GM19463 (cell line): ENCODE results near the gene PARP11.

Experiments
- ATAC-seq: cut with Tn5 transposase; IDR thresholded peaks from one replicate; pipeline ENCODE4 v1.9.1; 2021; ENCODE audit warnings: mild to moderate bottlenecking, moderate library complexity; ENCODE audit not compliant: unreplicated experiment

PARP11 gene, protein sequence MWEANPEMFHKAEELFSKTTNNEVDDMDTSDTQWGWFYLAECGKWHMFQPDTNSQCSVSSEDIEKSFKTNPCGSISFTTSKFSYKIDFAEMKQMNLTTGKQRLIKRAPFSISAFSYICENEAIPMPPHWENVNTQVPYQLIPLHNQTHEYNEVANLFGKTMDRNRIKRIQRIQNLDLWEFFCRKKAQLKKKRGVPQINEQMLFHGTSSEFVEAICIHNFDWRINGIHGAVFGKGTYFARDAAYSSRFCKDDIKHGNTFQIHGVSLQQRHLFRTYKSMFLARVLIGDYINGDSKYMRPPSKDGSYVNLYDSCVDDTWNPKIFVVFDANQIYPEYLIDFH

GRCh38 chr12:3872800-3873636 lies at the start of gene PARP11:
PARP11 (minus strand) TSS chr12:3873399; CDS start chr12:3873229, 170 bp downstream.
- ATAC-seq, result peak; percentile 96

DNA sequence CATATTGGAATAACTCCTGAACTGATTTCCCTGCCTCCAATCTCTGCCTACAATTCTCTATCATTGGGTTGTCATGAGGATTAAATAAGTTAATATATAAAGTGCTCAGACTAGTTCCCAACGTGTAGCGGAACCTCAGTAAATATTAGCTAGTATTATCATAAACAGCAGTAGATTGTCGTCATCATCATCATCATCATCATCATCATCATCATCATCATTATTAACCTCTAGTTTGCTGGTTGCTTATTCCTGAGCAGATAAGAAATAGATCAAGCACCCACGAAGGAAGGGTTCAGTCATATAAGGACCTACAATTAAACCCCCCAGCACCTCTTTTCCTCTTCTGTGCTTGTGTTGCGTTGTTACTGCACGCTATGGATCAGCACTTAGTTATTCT lies 48.8 kb upstream of the PARP11 start:
- ATAC-seq, result no peak

DNA sequence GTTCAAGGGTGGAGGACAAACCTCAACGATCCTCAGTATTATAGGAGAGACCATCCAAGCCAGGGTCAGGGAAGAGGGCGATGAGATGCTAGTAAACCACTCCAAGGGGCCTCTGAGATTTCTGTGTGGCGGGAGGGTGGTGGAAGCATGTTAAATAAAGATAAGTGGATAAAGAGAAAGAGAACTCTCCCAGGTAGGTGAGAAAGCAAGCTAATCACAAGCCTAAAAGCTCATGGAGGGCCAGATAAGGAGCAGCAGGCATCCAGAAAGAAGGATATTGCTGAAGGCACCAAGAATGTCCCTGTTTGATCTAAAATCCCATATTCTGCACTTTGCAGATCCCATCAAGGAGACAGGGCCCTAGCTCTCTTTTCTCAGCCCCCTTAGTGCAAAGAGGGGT lies 48.3 kb upstream of the PARP11 start:
- ATAC-seq, result no peak

GRCh38 chr12:3921151-3921471 lies 47.9 kb upstream of the PARP11 start:
- ATAC-seq, result no peak

DNA sequence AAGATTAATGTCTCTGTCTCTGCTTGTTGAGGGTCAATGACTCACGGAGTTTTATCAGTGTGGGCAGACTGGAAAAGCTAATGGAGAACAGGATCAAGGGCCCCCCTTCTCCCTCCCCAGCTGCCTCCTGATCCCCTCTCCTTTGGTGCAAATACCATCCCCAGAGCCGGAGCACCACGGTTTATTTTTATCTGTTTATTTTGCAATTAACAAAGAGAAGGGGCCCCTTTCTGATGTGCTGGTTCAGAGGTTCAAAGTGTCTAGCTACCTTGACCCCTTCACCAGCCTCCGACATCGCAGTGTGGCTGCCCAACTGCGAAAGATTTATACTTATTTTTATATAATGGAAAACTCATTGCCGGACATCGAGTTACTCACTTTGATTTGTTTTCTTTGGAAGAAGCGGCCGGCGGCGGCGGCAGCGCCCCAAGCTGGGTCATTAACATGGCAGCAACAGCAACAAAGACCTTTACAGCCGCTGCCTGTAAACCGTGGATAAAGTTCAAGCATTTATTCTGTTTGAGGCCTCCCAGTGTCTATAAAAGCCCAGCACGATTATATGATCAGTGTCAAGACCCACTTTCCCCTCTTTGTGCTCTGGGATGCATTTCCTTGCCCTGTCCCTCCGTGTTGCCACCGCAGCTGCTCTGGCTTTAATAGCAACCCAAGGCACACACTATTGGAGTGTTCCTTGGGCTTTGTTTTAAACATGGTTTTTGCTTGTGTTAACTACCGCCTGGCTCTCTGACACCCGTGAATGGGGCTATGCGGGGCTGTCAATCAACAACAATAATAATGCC lies 47.4 kb upstream of the PARP11 start:
- no peak for ATAC-seq

DNA sequence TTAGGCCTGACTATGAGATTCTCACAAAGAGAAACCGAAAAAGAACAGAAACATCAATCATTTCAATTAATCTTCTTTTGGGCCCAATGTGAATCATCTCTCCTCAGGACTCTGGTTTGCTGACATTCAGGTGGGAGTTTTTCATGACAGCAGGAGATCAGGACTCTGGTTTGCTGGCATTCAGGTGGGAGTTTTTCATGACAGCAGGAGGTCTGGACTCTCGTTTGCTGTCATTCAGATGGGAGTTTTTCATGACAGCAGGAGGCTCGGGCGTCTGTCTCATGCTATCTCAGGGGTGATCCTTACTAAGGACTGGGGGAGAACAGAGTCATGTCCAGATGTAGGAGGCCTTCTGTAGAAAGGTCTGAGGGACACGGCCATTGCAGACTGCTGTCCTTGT lies 40.1 kb upstream of the PARP11 start:
- ATAC-seq, result no peak

DNA sequence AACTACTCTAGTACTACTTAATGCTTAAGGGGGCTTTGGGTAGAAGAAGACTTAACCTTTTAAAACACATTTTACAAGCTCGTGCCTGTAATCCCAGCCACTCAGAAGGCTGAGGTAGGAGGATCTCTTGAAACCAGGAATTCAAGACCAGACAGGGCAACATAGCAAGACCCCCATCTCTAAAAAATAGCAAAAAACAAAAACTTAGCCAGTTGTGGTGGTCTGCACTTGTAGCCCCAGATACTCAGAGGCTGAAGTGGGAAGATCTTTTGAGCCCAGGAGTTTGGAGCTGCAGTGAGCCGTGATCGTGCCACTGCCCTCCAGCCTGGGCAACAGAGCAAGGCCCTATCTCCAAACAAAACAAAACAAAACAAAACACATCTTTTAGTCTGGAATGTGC lies 39.7 kb upstream of the PARP11 start:
- ATAC-seq, result no peak

DNA sequence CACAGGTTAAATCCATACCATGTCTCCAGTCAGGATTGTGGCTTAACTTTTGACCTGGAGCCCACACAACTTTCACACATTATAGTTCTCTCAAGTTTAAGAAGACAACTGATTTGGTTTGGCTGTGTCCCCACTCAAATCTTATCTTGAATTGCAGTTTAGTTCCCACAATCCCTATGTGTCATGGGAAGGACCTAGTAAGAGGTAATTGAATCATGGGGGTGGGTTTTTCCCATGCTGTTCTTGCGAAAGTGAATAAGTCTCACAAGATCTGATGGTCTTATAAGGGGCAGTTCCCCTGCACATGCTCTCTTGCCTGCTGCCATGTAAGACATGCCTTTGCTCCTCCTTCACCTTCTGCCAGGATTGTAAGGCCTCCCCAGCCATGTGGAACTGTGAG lies 38.2 kb upstream of the PARP11 start:
- ATAC-seq, result no peak

DNA sequence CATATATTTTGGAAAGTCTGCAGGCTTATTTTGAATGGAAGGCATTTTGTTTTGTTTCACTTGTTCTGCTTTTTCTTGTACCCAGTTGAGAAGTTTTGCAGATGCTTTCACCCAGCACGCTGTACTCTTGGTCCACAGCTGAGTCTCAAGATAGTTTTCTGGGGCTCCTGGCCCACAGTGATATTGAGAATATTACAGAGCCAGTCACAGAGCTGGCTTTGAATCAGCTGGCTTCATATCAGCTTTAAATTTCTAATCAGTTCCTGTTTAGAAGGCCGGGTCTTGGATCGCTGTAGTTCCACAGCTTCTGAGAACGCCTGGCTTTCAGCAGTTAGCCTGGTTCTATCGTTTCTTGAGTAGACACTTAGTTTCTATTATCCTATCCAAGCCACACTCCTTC lies 32.5 kb upstream of the PARP11 start:
- ATAC-seq, result no peak

DNA sequence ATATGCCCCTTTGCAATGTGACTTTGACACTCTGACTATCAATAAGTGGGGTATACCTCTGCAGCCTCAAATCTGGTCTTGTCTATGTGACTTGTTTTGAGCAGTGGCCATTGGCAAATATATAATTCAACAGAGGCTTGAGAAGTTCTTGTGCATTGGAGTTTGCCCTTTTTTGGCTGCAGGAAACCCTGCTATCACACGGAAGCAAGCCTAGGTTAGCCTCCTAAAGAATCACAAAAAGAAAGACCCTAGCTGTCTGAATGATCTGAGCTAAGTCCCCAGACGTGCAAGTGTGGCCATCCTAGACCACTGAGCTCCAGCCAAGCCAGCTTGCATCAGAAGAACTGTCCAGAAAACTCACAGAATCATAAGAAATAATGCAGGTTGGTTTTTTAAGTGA lies 31.8 kb upstream of the PARP11 start:
- no peak for ATAC-seq

GRCh38 chr12:3902921-3903320 lies 29.7 kb upstream of the PARP11 start:
- ATAC-seq, result no peak

DNA sequence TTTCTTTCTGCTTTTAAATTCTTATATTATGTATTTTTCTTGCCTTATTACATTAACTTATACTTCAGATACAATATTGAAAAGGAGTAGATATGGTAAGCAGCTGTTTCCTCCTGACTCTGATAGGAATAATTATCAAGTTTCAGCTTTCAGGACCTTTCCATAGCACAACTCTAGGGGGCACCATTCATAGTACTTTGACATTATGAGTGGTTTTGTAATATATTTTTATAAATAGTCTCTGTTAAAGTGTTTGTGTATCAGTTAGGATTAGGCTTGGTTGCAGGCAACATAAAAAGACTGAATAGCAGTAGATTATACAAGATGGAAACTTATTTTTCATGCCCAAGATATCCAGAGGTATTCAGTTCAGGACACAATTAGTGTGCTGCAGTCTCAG lies 27.9 kb upstream of the PARP11 start:
- no peak for ATAC-seq

DNA sequence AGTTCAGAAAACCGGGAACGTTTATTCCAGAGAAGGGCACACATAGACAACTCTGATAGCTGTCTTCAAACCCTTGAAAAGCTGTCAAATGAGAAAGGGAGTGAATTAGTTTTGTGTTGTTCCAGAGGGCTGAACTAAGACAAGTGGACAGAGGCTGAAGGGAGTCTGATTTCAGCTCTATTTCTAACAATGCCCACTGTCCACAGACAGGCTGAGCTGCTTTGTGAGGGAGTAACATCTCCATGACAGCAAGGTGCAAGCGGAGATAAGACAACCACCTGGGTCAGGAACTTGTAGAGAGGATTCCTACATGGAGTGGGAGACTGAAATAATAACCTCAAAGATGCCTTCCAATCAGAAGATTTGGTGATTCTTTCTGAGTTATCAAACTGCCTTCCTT lies 25.6 kb upstream of the PARP11 start:
- no peak for ATAC-seq

GRCh38 chr12:3897371-3897971 lies 24.3 kb upstream of the PARP11 start:
- ATAC-seq, result no peak

- no peak for ATAC-seq
Observed at GRCh38 chr12:3896801-3897351, 23.7 kb upstream of the PARP11 start.

DNA sequence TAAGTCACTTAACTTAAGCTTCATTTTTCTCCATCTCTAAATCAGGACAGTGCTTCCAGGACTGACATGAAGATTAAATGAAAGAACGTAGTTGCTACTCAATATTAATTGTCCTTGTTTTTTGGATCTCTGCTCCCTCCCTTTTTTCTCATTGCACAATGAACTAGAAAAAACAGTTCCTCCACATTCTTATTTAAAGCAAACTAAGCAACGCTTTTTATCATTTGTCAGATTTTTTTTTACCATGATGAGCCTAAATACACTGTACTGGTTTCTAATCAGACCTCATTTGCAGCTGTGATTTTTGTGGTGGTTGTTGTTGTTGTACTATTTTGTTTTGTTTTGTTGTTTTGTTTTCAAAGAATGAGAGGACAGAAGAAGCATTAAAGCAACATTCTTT lies 23.2 kb upstream of the PARP11 start:
- no peak for ATAC-seq

DNA sequence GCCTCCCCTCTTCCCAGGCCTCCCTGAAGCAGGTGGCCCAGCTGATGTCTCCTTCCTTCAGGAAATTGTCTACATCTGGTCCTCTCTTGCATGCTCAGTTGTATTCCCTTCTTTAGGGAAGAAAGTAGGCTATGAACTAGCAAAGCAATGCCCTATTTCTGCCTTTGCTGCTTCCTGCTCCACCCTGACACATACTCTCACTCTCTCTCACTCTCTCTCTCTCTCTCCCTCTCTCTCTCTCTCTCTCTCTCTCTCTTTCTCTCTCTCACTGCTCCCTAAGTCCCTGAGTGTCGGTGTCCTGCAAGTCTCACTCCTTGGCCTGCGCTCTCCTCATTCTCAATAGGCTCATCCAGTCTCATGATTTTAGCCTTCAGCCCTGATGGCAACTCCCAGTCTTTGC lies 19.4 kb upstream of the PARP11 start:
- ATAC-seq, result no peak

GRCh38 chr12:3891201-3891600 lies 18.0 kb upstream of the PARP11 start:
- no peak for ATAC-seq

- ATAC-seq, result no peak
Observed at GRCh38 chr12:3888659-3889058, 15.5 kb upstream of the PARP11 start.

GRCh38 chr12:3885277-3886094 lies 12.3 kb upstream of the PARP11 start:
- no peak for ATAC-seq
